Smooth muscle cell (in vitro differentiated cells): Measurements from ENCODE around the gene FAM193B. TPM values are rescaled to one million over a fixed set of nuclear protein-coding genes. Genes with fewer than 3 reads are reported as not detected.
"Not testable (repeated sequence)": the region's sequence is repeated elsewhere in the genome, so short reads cannot be mapped to it uniquely, and the experiment has no call there.

Experiments used
- DNase-seq: peaks from one replicate; lab custom pipeline; 2025; ENCODE audit not compliant: unreplicated experiment; lab: John Stamatoyannopoulos, UW
- H2AFZ ChIP-seq: fragments of 200-600 bp; sonication (generic); 2 replicates; pipeline ENCODE4 v1.6.0; 2016; ENCODE audit warnings: antibody characterized with exemption, low read depth, mild to moderate bottlenecking
- H3F3A ChIP-seq: fragments of 200-600 bp; sonication (generic); 2 replicates; pipeline ENCODE4 v1.6.0; 2017; ENCODE audit warnings: antibody characterized with exemption, low read depth
- H3K27ac ChIP-seq: fragments of 200-600 bp; sonication (generic); 2 replicates; pipeline ENCODE4 v1.5.1; 2016; ENCODE audit warnings: low read depth, mild to moderate bottlenecking
- H3K27me3 ChIP-seq: fragments of 200-600 bp; sonication (generic); 2 replicates; pipeline ENCODE4 v1.6.1; 2016; ENCODE audit warnings: low read depth, mild to moderate bottlenecking
- H3K36me3 ChIP-seq: fragments of 200-600 bp; sonication (generic); 2 replicates; pipeline ENCODE4 v1.5.1; 2016; ENCODE audit warnings: low read depth
- H3K4me1 ChIP-seq: fragments of 200-600 bp; sonication (generic); 2 replicates; pipeline ENCODE4 v1.5.1; 2016; ENCODE audit warnings: low read depth
- H3K4me2 ChIP-seq: fragments of 200-600 bp; sonication (generic); 2 replicates; pipeline ENCODE4 v1.6.0; 2016; ENCODE audit warnings: mild to moderate bottlenecking
- H3K4me3 ChIP-seq: fragments of 200-600 bp; sonication (generic); 2 replicates; pipeline ENCODE4 v1.5.1; 2016; ENCODE audit warnings: mild to moderate bottlenecking
- H3K79me2 ChIP-seq: fragments of 200-600 bp; sonication (generic); 2 replicates; pipeline ENCODE4 v1.6.0; 2016; ENCODE audit warnings: low read depth, mild to moderate bottlenecking
- H3K9ac ChIP-seq: fragments of 200-600 bp; sonication (generic); 2 replicates; pipeline ENCODE4 v1.6.0; 2016; ENCODE audit warnings: low read depth
- H3K9me3 ChIP-seq: fragments of 200-600 bp; sonication (generic); replicated peaks from 2 replicates; pipeline ENCODE4 v1.5.1; 2016; ENCODE audit warnings: low read depth
- H4K20me1 ChIP-seq: fragments of 200-600 bp; sonication (generic); 2 replicates; pipeline ENCODE4 v1.6.0; 2016; ENCODE audit warnings: low read depth
- CTCF ChIP-seq: fragments of 200-600 bp; sonication (generic); IDR thresholded peaks from 2 replicates; pipeline ENCODE4 v1.5.1; 2017; ENCODE audit warnings: borderline replicate concordance, mild to moderate bottlenecking, antibody characterized with exemption; ENCODE audit not compliant: insufficient read depth, poor library complexity, severe bottlenecking
- WGBS: methylation state at CpG from one replicate; pipeline ENCODE4 v1.1.7; 2016; ENCODE audit warnings: low lambda C conversion rate; 5-methylcytosine and 5-hydroxymethylcytosine counted together
- polyA plus RNA-seq: library from polyadenylated mRNA; unstranded; fragments of >200 nt; fragmentation: Nextera tagmentation; extraction: Ambion mirVana; gene quantifications from 2 replicates; pipeline ENCODE4 v1.2.1, GENCODE V29; 2016
- total RNA-seq: library from RNA; depleted of rRNA; stranded (reverse); fragments of >200 nt; gene quantifications from 2 replicates; pipeline ENCODE4 v1.2.3, GENCODE V29; 2014

Gene FAM193B
- total and polyA plus RNA-seq, 2 experiments from 2014 or later: 28.3 to 42.8 TPM

- peaks cover 6% of the 10 kb centered on the region for H3K4me1 ChIP-seq
- H4K20me1 ChIP-seq: peaks cover 100% of the 10 kb centered on the region
- no peak overlapping the region for H3K4me3 ChIP-seq
- no peak overlapping the region for H3K27ac ChIP-seq
- WGBS: 100% methylated on average over 8 of the region's 8 CpGs
- H3K9ac ChIP-seq: no peak overlapping the region
- peaks cover 22% of the 10 kb centered on the region for H3K79me2 ChIP-seq
- TF ChIP-seq CTCF: no peak
- no peak for DNase-seq
- no peak overlapping the region for H3K4me2 ChIP-seq
- no peak overlapping the region for H2AFZ ChIP-seq
- H3K36me3 ChIP-seq: no peaks in the 10 kb centered on the region
- peaks cover 47% of the 10 kb centered on the region for H3F3A ChIP-seq
- no peaks in the 10 kb centered on the region for H3K27me3 ChIP-seq
- H3K9me3 ChIP-seq: no peaks in the 10 kb centered on the region
Measured at GRCh38 chr5:177487144-177487543, 67.2 kb downstream of the FAM193B start.

DNA sequence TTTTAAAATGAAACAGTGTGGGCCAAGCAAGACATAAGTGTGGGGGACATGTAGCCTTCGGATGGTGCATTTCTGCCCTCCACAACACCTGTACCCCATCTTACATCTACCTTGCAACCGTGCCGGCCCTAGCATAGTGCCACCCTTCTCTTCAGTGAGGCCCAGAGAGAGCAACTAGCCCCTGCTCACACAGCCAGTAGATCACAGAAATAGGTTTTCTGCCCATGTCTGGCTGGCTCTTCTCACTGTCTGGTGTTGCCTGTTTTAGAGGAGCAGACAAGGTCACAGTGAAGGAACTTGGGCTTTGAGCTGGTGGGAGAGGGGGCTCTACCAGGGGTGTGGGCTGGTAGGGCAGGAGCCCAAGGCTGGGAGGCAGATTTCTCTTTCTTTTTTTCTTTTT is 68.1 kb downstream of the FAM193B start:
- WGBS: 98% methylated on average over 3 of the region's 3 CpGs
- no peak overlapping the region for H3K4me2 ChIP-seq
- no peaks in the 10 kb centered on the region for H3K36me3 ChIP-seq
- peaks cover 20% of the 10 kb centered on the region for H3K79me2 ChIP-seq
- no peak for TF ChIP-seq CTCF
- H3K9me3 ChIP-seq: no peaks in the 10 kb centered on the region
- H4K20me1 ChIP-seq: peaks cover 100% of the 10 kb centered on the region
- H3K9ac ChIP-seq: no peak overlapping the region
- H2AFZ ChIP-seq: no peak overlapping the region
- H3K27me3 ChIP-seq: no peaks in the 10 kb centered on the region
- H3K4me1 ChIP-seq: peaks cover 5% of the 10 kb centered on the region
- DNase-seq: no peak
- H3K4me3 ChIP-seq: no peak overlapping the region
- peaks cover 48% of the 10 kb centered on the region for H3F3A ChIP-seq
- H3K27ac ChIP-seq: no peak overlapping the region

DNA sequence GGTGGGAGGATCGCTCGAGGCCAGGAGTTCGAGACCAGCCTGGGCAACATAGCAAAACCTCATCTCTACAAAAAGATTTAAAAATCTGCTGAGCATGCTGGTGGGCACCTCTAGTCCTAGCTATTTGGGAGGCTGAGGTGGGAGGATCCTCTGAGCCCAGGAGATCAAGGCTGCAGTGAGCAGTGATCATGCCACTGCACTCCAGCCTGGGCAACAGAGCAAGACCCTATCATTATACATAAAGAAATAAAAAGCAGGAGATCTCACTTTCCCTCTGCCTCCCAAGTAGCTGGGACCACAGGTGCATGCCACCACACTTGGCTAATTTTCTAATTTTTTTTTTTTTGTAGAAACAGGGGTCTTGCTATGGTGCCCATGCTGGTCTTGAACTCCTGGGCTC is 68.6 kb downstream of the FAM193B start:
- H3K4me1 ChIP-seq, DNase-seq, H3K9me3 ChIP-seq, H3K27me3 ChIP-seq, H3K36me3 ChIP-seq, H3K9ac ChIP-seq, H2AFZ ChIP-seq, H3K4me3 ChIP-seq, H3K4me2 ChIP-seq: not testable (repeated sequence)
- WGBS: 94% methylated on average over 3 of the region's 3 CpGs
- H3K27ac ChIP-seq: peak overlapping the region; percentile 16
- H3K79me2 ChIP-seq: peaks cover 15% of the 10 kb centered on the region
- peaks cover 46% of the 10 kb centered on the region for H3F3A ChIP-seq
- H4K20me1 ChIP-seq: peaks cover 99% of the 10 kb centered on the region

- no peaks in the 10 kb centered on the region for H3K36me3 ChIP-seq
- H3K27me3 ChIP-seq: no peaks in the 10 kb centered on the region
- H3K27ac ChIP-seq: peak overlapping the region; percentile 16
- peaks cover 99% of the 10 kb centered on the region for H4K20me1 ChIP-seq
- H3K79me2 ChIP-seq: peaks cover 10% of the 10 kb centered on the region
- TF ChIP-seq CTCF: no peak
- H3K4me2 ChIP-seq: no peak overlapping the region
- H2AFZ ChIP-seq: no peak overlapping the region
- no peak overlapping the region for H3K4me3 ChIP-seq
- whole genome bisulfite sequencing: 84% methylated on average over 13 of the region's 13 CpGs
- no peak overlapping the region for H3K9ac ChIP-seq
- peaks cover 2% of the 10 kb centered on the region for H3K4me1 ChIP-seq
- DNase-seq: no peak
- no peaks in the 10 kb centered on the region for H3K9me3 ChIP-seq
- H3F3A ChIP-seq: peaks cover 51% of the 10 kb centered on the region
Measured at GRCh38 chr5:177484902-177485549, 69.3 kb downstream of the FAM193B start.
